KMS-11 (cell line): ENCODE data around the gene CYP27A1.
"Not testable (repeated sequence)": the region's sequence is repeated elsewhere in the genome, so short reads cannot be mapped to it uniquely, and the experiment has no call there.

Experiments
- H2AFZ ChIP-seq: fragments of 200-600 bp; sonication (generic); 2 replicates; pipeline ENCODE4 v1.6.1; 2016; ENCODE audit warnings: antibody characterized with exemption, mixed run types, low read depth
- H3K27ac ChIP-seq: fragments of 200-600 bp; sonication (generic); 2 replicates; pipeline ENCODE4 v1.6.1; 2016; ENCODE audit warnings: mild to moderate bottlenecking, mixed run types
- H3K27me3 ChIP-seq: fragments of 200-600 bp; sonication (generic); 2 replicates; pipeline ENCODE4 v1.6.1; 2017; ENCODE audit warnings: mild to moderate bottlenecking, low read depth, mixed run types, moderate library complexity; ENCODE audit not compliant: insufficient read depth
- H3K36me3 ChIP-seq: fragments of 200-600 bp; sonication (generic); 2 replicates; pipeline ENCODE4 v1.6.1; 2017; ENCODE audit warnings: mild to moderate bottlenecking, mixed run types; ENCODE audit not compliant: insufficient read depth
- H3K4me1 ChIP-seq: fragments of 200-600 bp; sonication (generic); 2 replicates; pipeline ENCODE4 v1.6.1; 2016; ENCODE audit warnings: mild to moderate bottlenecking, low read depth, mixed run types; ENCODE audit not compliant: poor library complexity, severe bottlenecking
- H3K4me2 ChIP-seq: fragments of 200-600 bp; sonication (generic); 2 replicates; pipeline ENCODE4 v1.7.0; 2016; ENCODE audit warnings: mild to moderate bottlenecking, mixed run types
- H3K4me3 ChIP-seq: fragments of 200-600 bp; sonication (generic); IDR thresholded peaks from 2 replicates; pipeline ENCODE4 v1.6.1; 2017; ENCODE audit warnings: low read depth, low read length, mixed read lengths; ENCODE audit not compliant: insufficient read depth
- H3K79me2 ChIP-seq: fragments of 200-600 bp; sonication (generic); 2 replicates; pipeline ENCODE4 v1.6.1; 2016; ENCODE audit warnings: low read depth, mixed run types; ENCODE audit not compliant: insufficient read depth
- H3K9ac ChIP-seq: fragments of 200-600 bp; sonication (generic); 2 replicates; pipeline ENCODE4 v1.6.1; 2016; ENCODE audit warnings: mild to moderate bottlenecking, mixed run types
- H4K20me1 ChIP-seq: fragments of 200-600 bp; sonication (generic); 2 replicates; pipeline ENCODE4 v1.6.1; 2016; ENCODE audit warnings: mild to moderate bottlenecking, mixed run types; ENCODE audit not compliant: insufficient read depth
- CTCF ChIP-seq: fragments of 200-600 bp; sonication (generic); conservative IDR thresholded peaks from 2 replicates; pipeline ENCODE4 v1.6.1; 2017; ENCODE audit warnings: low read depth, mild to moderate bottlenecking, antibody characterized with exemption, low read length, moderate library complexity, mixed read lengths

CYP27A1 gene

GRCh38 chr2:218756599-218757377, 25.2 kb upstream of the CYP27A1 start:
- H3K27me3 ChIP-seq: no peaks in the 10 kb centered on the region

GRCh38 chr2:218761795-218762194, 20.2 kb upstream of the CYP27A1 start:
- no peaks in the 10 kb centered on the region for H3K4me1 ChIP-seq
- H3K79me2 ChIP-seq: no peaks in the 10 kb centered on the region
- no peak overlapping the region for H2AFZ ChIP-seq
- H3K27ac ChIP-seq: no peak overlapping the region
- no peak overlapping the region for H3K9ac ChIP-seq
- no peaks in the 10 kb centered on the region for H3K27me3 ChIP-seq
- H4K20me1 ChIP-seq: no peaks in the 10 kb centered on the region
- no peak for TF ChIP-seq CTCF
- no peaks in the 10 kb centered on the region for H3K36me3 ChIP-seq
- no peak overlapping the region for H3K4me3 ChIP-seq
- H3K4me2 ChIP-seq: no peak overlapping the region

More at GRCh38 chr2:218756599-218757377, 25.2 kb upstream of the CYP27A1 start:
- H3K4me1 ChIP-seq: peaks cover 7% of the 10 kb centered on the region
- H4K20me1 ChIP-seq: no peaks in the 10 kb centered on the region
- H3K4me3 ChIP-seq: no peak overlapping the region
- H3K36me3 ChIP-seq: no peaks in the 10 kb centered on the region
- no peak for TF ChIP-seq CTCF
- no peaks in the 10 kb centered on the region for H3K79me2 ChIP-seq
- H3K4me2 ChIP-seq: no peak overlapping the region
- H2AFZ ChIP-seq: no peak overlapping the region
- H3K27ac ChIP-seq: no peak overlapping the region
- no peak overlapping the region for H3K9ac ChIP-seq

GRCh38 chr2:218772759-218773158, 9.2 kb upstream of the CYP27A1 start:
- not testable (repeated sequence) for H3K27ac ChIP-seq, H3K9ac ChIP-seq, H3K4me1 ChIP-seq, H3K27me3 ChIP-seq, H3K79me2 ChIP-seq, H3K4me2 ChIP-seq, H4K20me1 ChIP-seq, H3K36me3 ChIP-seq, H3K4me3 ChIP-seq, H2AFZ ChIP-seq

- Histone ChIP-seq H3K4me2 (no peak overlapping the region), H3K27ac (no peak overlapping the region), H3K36me3 (no peaks in the 10 kb centered on the region), H2AFZ (no peak overlapping the region), H4K20me1 (no peaks in the 10 kb centered on the region), H3K9ac (no peak overlapping the region), H3K4me1 (no peaks in the 10 kb centered on the region), H3K79me2 (no peaks in the 10 kb centered on the region), H3K4me3 (no peak overlapping the region), H3K27me3 (no peaks in the 10 kb centered on the region)
- TF ChIP-seq CTCF: no peak
Observed at GRCh38 chr2:218773881-218774280, 8.1 kb upstream of the CYP27A1 start.

GRCh38 chr2:218776488-218776887, 5.5 kb upstream of the CYP27A1 start:
- Histone ChIP-seq H3K27ac (no peak overlapping the region), H3K79me2 (no peaks in the 10 kb centered on the region), H2AFZ (no peak overlapping the region), H3K4me1 (no peaks in the 10 kb centered on the region), H3K4me3 (no peak overlapping the region), H3K36me3 (no peaks in the 10 kb centered on the region), H4K20me1 (no peaks in the 10 kb centered on the region), H3K4me2 (no peak overlapping the region), H3K27me3 (no peaks in the 10 kb centered on the region), H3K9ac (no peak overlapping the region)
- TF ChIP-seq CTCF: no peak
